Panc1 (cell line): Measurements from ENCODE around the gene CNN2. TPM values are rescaled to one million over a fixed set of nuclear protein-coding genes. Genes with fewer than 3 reads are reported as not detected.

Source experiments
- ATAC-seq: fragments of 200-7000 bp; cut with Tn5 transposase; 2 replicates; pipeline ENCODE4 v1.9.1; 2020; ENCODE audit warnings: mild to moderate bottlenecking, moderate library complexity
- BruUV-seq: library from RNA; stranded (reverse); fragments of 400-500 nt; replicated peaks from 2 replicates; lab custom pipeline; 2021; lab: Mats Ljungman, UMichigan
- CTCF ChIA-PET: fragments of 300-600 bp; sonication (Branson Sonifier 250); formaldehyde crosslinking; loops from one replicate; lab custom pipeline; 2022; ENCODE audit warnings: antibody characterized with exemption; lab: Charles Lee
- POLR2A ChIA-PET: fragments of 300-600 bp; sonication (Branson Sonifier 250); formaldehyde crosslinking; loops from one replicate; lab custom pipeline; 2022; ENCODE audit warnings: antibody characterized with exemption; lab: Charles Lee
- DNase-seq: peaks from one replicate; pipeline ENCODE4 v3.0.0-alpha.2; 2010; ENCODE audit warnings: low read depth, low spot score
- H3K27ac ChIP-seq: 2 replicates; pipeline ENCODE4 v1.5.1; 2011; ENCODE audit warnings: mild to moderate bottlenecking, low read length, inconsistent platforms
- H3K27me3 ChIP-seq: fragments of 200-500 bp; sonication (Bioruptor generic); 2 replicates; pipeline ENCODE4 v1.6.0; 2014; ENCODE audit warnings: low read length, inconsistent platforms; ENCODE audit not compliant: control insufficient read depth, insufficient read depth
- H3K36me3 ChIP-seq: fragments of 200-500 bp; sonication (Bioruptor generic); 2 replicates; pipeline ENCODE4 v1.5.1; 2014; ENCODE audit warnings: inconsistent platforms, mild to moderate bottlenecking, low read length, moderate library complexity; ENCODE audit not compliant: control insufficient read depth, insufficient read depth
- H3K4me1 ChIP-seq: 2 replicates; pipeline ENCODE4 v1.5.1; 2011; ENCODE audit warnings: inconsistent platforms, mild to moderate bottlenecking, low read length, moderate library complexity; ENCODE audit not compliant: control insufficient read depth, insufficient read depth
- H3K4me3 ChIP-seq, 2 experiments: 2 replicates each; pipeline ENCODE4 v1.5.1; 2011 to 2012; ENCODE audit warnings: low read depth in 2 of 2, low read length in 2 of 2, mild to moderate bottlenecking in 2 of 2, inconsistent platforms in 1 of 2, moderate library complexity in 1 of 2
- H3K9me3 ChIP-seq: fragments of 200-500 bp; sonication (Bioruptor generic); 2 replicates; pipeline ENCODE4 v1.5.1; 2014; ENCODE audit warnings: low read depth, mild to moderate bottlenecking, inconsistent platforms, low read length, moderate library complexity; ENCODE audit not compliant: control insufficient read depth, insufficient read depth
- CTCF ChIP-seq: fragments of 450-650 bp; IDR thresholded peaks from 2 replicates; pipeline ENCODE4 v1.5.1; 2017; ENCODE audit warnings: mild to moderate bottlenecking
- POLR2AphosphoS5 ChIP-seq: IDR thresholded peaks from 2 replicates; pipeline ENCODE4 v1.6.1; 2012; ENCODE audit warnings: mild to moderate bottlenecking, low read depth, low read length, moderate library complexity
- REST ChIP-seq, 2 experiments: IDR thresholded peaks; 2 replicates each; pipeline ENCODE4 v1.6.1; 2011 to 2012; ENCODE audit warnings: low read depth in 2 of 2, control low read depth in 1 of 2, low read length in 1 of 2, mild to moderate bottlenecking in 1 of 2, moderate library complexity in 1 of 2; ENCODE audit not compliant: insufficient read depth in 1 of 2
- SIN3A ChIP-seq: IDR thresholded peaks from 2 replicates; pipeline ENCODE4 v1.6.1; 2012; ENCODE audit warnings: low read depth, mild to moderate bottlenecking, low read length, moderate library complexity, borderline replicate concordance; ENCODE audit not compliant: insufficient read depth
- TCF7L2 ChIP-seq: IDR thresholded peaks from 2 replicates; pipeline ENCODE4 v1.6.1; 2011; ENCODE audit warnings: mild to moderate bottlenecking, low read depth, low read length, inconsistent platforms
- in situ Hi-C: cut with HindIII; loops from 2 replicates; pipeline ENCODE4 v1.10.0; 2016; ENCODE audit warnings: low sequenced_read_pairs, low pct_unique_long_range_greater_than_20kb
- intact Hi-C: fragments of 100-400 bp; cut with micrococcal nuclease; formaldehyde crosslinking; loops from one replicate; pipeline ENCODE4 v1.10.0; 2022; ENCODE audit not compliant: unreplicated experiment
- total RNA-seq: library from RNA; stranded (reverse); gene quantifications from one replicate; pipeline ENCODE4 v1.2.1, GENCODE V29; 2021; ENCODE audit not compliant: unreplicated experiment

The CNN2 gene
- total RNA-seq, 1 experiment from 2014 or later = 203 TPM

- H3K27ac ChIP-seq = no peak overlapping the region
- intact Hi-C loops (no loop called here), in situ Hi-C loops (no loop called here)
- no peaks in the 10 kb centered on the region for H3K27me3 ChIP-seq
- H3K9me3 ChIP-seq = no peaks in the 10 kb centered on the region
- CTCF ChIA-PET = no interaction called here
- H3K4me1 ChIP-seq = peaks cover 11% of the 10 kb centered on the region
- ATAC-seq = no peak
- TF ChIP-seq REST (IDR thresholded peaks at IDR 0.05; ENCODE audit: insufficient read depth in 1 of 2, low read depth in 2 of 2, low read length in 1 of 2) (no peak), CTCF (no peak), TCF7L2 (no peak), SIN3A (no peak), POLR2AphosphoS5 (no peak)
- no peak for DNase-seq
- BruUV-seq = no TSS peak
- POLR2A ChIA-PET = no interaction called here
- H3K36me3 ChIP-seq = peaks cover under 1% of the 10 kb centered on the region; the same call in 1 of the 2 replicates
- no peak overlapping the region for H3K4me3 ChIP-seq
Measured at GRCh38 chr19:979318-979741, 47.1 kb upstream of the CNN2 start.

GRCh38 chr19:980133-980998 lies 46.0 kb upstream of the CNN2 start:
- no TSS peak for BruUV-seq
- Histone ChIP-seq H3K27me3 (no peaks in the 10 kb centered on the region), H3K27ac (no peak overlapping the region), H3K36me3 (peaks cover 4% of the 10 kb centered on the region; the same call in 1 of the 2 replicates), H3K9me3 (no peaks in the 10 kb centered on the region), H3K4me3 (no peak overlapping the region), H3K4me1 (peaks cover 11% of the 10 kb centered on the region)
- intact Hi-C loops (no loop called here), in situ Hi-C loops (no loop called here)
- ChIA-PET CTCF (no interaction called here), POLR2A (no interaction called here)
- ATAC-seq (0 out of 2 replicates have a peak, but pooled peaks have one; percentile 31), DNase-seq (no peak)
- no peak for TF ChIP-seq SIN3A
- no peak for TF ChIP-seq POLR2AphosphoS5
